Stimulated activated CD8-positive, alpha-beta memory T cell treated with anti-CD3 and anti-CD28 coated beads, Interleukin-12 subunit alpha, Interleukin-12 subunit beta, amount 100 ng/mL, for 24 hours (primary cell): Measurements from ENCODE around the gene TST.

ENCODE experiments used
- DNase-seq: peaks from one replicate; pipeline ENCODE4 v3.0.0-alpha.2; 2020; ENCODE audit errors: extremely low read depth

Gene TST

GRCh38 chr22:37032535-37033460 is 13.6 kb upstream of the TST start:
- DNase-seq, result no peak

- no peak for DNase-seq
Observed at GRCh38 chr22:37032134-37032534, 12.9 kb upstream of the TST start.

- DNase-seq, result no peak
Observed at GRCh38 chr22:37030560-37031281, 11.5 kb upstream of the TST start.

GRCh38 chr22:37028692-37029674 is 9.7 kb upstream of the TST start:
- DNase-seq, result no peak

- DNase-seq, result no peak
Observed at GRCh38 chr22:37027556-37027955, 8.3 kb upstream of the TST start.

GRCh38 chr22:37026325-37026724 is 7.1 kb upstream of the TST start:
- DNase-seq, result no peak

GRCh38 chr22:37025500-37026070 is 6.3 kb upstream of the TST start:
- no peak for DNase-seq

- no peak for DNase-seq
Observed at GRCh38 chr22:37024339-37025157, 5.3 kb upstream of the TST start.

- DNase-seq, result no peak
Observed at GRCh38 chr22:37023743-37024338, 4.6 kb upstream of the TST start.

GRCh38 chr22:37022483-37023337 is 3.5 kb upstream of the TST start:
- DNase-seq, result no peak

- no peak for DNase-seq
Observed at GRCh38 chr22:37021710-37022482, 2.6 kb upstream of the TST start.

- DNase-seq, result no peak
Observed at GRCh38 chr22:37021041-37021440, 1.8 kb upstream of the TST start.

GRCh38 chr22:37020192-37020479 is 889 bp upstream of the TST start:
- no peak for DNase-seq

GRCh38 chr22:37018815-37019308 is 385 bp downstream of the TST start:
- DNase-seq, result no peak

- DNase-seq, result no peak
Observed at GRCh38 chr22:37018086-37018814, 997 bp downstream of the TST start.

GRCh38 chr22:37017356-37017755 is 1.9 kb downstream of the TST start:
- no peak for DNase-seq

- no peak for DNase-seq
Observed at GRCh38 chr22:37016134-37016910, 2.9 kb downstream of the TST start.
